HG02973 (cell line): ENCODE measurements around the gene ADORA2A.
A peak's percentile ranks its signal among the peaks of the same experiment; 100 is the strongest.

Experiments used
- ATAC-seq: cut with Tn5 transposase; IDR thresholded peaks from one replicate; pipeline ENCODE4 v1.9.1; 2021; ENCODE audit warnings: moderate library complexity; ENCODE audit not compliant: unreplicated experiment

The ADORA2A gene

DNA sequence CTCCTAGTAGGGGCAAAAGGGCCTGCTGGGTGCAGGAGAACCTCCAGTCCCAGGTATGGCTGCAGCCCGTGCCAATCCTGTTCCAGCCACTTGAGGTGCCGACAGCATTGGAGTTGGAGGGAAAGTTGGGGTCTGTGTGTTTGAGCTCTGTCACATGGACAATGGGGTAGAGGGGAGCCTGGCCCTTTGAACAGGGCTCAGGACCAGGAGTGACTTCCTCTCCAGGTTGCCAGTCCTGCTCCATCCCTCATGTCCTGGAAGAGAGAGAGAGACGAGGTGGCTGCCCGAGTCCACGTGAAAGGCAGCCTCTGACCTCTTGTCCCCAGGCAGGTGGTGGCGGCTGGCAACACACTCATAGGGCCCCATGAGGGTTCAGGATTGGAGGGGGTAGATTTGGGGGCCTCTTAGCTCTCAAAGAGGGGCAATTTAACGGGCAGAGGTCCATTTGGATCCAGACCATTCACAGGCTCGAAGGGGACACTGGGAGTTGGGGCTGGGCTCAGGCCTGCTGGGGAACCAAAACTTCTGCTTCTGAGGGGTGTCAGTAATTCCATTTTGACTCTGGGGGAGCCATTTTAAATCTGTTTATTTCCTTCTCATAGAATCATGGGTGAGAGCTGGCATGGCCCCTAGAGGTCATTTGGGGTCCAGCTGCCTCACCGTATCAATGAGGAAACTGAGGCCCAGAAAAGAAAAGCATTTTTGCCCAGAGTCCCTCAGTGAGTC lies 4.1 kb downstream of the ADORA2A start:
- ATAC-seq: no peak

DNA sequence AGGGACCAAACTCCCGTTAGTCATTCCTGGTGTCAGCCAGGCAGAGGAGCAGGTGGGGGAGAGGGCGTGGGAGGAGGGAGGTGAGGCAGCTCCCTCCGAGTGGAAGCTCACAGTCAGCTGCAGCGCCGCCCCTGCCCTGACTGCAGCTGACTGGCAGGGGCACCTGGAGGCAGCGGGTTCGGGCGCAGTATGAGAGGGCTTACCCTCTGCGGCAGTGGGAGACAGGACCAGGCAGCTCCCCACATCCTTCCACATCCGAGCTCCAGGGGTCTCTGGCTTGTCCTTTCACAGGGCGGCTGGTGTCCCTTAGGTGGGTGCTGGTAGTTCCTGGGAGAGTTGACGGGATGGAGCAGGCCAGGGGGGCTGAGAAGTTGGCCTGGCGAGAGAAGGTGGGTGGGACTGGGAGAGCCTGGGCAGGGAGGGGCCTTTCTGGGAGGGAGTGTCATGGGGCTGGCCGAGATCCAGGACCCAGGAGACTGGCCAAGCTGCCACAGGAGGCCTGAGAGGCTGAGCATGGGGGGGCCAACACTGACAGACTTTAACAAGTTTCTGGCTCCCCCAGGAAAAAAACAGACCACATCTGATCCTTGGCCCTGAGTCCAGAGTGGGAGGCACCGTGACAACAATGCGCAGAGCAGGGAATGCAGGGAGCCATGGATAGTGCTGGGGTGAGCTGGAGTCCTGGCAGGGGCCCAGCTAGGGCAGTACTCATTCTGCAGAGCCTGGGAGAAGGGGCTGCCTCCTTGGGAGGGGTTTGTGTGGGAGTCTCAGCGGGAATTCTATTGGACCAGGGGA lies 4.9 kb downstream of the ADORA2A start:
- ATAC-seq: no peak

DNA sequence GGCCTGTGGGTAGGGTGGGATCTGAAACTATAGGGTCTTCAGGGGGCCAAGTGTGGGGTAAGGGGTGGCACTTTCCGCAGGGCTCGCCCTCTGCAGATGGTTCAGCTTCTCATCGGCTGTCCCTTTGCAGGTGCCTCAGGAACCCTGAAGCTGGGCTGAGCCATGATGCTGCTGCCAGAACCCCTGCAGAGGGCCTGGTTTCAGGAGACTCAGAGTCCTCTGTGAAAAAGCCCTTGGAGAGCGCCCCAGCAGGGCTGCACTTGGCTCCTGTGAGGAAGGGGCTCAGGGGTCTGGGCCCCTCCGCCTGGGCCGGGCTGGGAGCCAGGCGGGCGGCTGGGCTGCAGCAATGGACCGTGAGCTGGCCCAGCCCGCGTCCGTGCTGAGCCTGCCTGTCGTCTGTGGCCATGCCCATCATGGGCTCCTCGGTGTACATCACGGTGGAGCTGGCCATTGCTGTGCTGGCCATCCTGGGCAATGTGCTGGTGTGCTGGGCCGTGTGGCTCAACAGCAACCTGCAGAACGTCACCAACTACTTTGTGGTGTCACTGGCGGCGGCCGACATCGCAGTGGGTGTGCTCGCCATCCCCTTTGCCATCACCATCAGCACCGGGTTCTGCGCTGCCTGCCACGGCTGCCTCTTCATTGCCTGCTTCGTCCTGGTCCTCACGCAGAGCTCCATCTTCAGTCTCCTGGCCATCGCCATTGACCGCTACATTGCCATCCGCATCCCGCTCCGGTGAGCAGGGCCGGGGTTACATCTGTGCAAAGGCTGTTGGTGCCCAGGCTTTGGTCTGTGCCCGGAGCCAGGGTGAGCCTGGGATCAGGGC lies 5.8 kb downstream of the ADORA2A start:
- no peak for ATAC-seq

DNA sequence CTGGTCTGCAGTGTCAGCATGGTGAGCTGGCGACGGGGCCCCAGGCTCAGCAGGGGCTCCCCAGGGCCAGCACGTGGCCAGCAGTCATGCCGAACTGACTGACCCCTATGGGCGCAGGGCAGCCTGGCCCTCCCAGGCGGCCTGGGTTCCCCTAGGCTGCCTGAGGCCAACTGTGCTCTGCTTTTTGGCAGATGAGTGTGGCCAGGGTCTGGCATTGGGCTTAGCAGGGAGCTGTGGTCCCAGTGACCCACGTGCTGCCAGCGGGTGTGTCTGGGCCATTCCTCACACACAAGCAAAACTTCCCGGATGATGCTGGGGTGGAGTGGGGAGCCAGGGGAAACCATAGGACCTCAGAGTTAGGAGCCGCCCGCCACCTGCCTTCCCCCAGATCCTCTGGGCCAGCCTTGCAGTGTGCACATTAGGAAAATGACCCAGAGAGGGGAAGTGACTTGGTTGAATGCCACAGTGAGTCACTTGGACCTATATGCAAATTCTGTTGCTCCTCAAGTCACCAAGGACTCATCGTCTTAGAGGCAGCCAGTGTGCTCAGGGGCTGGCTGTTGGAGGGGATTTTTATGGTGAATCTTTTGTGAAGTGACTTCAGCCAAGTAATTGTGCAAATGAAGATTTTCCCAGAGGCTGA lies 6.5 kb downstream of the ADORA2A start:
- peak; percentile 57 for ATAC-seq

DNA sequence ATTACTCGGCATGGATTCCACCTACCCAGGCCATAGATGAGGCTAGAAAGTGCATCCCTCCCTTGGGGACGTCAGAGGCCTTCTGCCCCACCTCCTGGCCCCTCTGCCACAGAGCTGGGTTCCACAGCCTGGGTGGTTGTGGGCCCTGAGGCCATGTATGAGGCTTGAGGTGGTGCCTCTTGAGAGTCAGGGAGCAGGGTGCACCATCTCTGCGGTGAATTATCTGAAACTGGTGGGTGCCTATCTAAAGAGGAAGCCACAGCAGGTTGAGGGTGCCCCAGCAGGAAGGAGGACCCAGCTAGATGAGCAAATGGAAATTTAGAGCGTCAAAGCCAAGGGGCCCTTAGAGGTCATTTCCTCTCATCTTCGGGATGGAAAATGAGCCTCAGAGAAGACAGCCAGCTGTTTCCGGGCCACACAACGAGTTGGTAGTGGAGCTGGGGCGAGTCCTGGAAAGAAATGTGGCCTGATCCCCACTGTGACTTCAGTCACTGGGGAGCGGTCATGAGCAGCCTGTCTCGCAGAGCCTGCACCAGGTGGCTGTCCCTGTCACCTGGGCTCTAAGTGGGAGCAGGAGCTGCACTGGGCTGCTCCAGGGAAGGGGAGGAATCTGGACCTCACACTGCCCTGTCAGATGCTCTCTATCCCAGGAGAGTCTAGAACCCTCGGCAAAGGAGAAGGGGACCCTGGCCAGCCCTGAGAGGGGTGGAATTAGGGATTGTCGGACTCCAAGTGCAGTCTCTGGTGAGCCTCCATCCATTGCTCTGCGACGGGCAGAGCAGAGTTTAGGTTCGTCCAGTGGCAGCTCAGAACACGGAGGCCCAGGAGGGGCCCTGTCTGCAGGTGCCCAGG lies 7.3 kb downstream of the ADORA2A start:
- ATAC-seq: peak; percentile 33

DNA sequence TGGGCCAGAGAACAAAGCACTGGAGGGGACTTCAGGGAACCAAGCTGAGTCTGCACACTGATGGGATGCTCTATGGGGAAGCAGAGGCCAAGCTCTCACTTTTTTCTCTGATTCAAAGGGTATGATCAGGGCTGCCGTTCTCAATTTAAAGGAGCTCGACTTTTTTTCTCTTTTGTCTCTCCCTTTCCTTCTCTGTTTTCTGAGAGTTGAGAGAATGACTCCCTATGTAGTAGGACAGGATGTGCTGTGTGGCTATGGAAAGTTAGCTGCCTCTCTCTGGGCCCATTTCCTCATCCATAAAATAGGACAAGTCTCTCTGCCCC lies 7.9 kb downstream of the ADORA2A start:
- ATAC-seq: no peak

DNA sequence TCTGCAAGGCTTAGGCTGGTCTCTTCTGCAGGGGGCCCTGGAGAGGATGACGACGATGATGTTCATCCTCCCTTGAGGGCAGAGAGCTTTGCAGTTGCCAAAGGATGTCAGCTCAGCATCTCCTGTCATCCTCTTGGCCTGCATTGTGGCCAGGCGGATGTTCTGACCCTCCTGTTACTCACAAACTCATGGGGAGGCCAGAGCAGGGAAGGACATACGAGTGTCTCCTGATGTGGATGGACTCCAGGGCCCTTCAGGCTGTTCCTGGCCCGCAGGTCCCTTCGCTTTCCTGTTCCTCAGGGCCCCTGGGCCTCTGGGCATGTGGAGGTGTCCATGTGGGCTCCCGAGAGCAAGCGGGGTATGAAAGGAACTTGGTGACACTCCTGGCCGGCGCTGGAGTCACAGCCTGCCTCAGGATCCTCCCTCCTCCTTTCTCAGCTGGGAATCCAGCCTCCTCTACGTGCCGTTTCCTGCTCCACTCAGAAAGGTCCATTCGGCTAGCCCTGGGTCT lies 8.5 kb downstream of the ADORA2A start:
- ATAC-seq: no peak

DNA sequence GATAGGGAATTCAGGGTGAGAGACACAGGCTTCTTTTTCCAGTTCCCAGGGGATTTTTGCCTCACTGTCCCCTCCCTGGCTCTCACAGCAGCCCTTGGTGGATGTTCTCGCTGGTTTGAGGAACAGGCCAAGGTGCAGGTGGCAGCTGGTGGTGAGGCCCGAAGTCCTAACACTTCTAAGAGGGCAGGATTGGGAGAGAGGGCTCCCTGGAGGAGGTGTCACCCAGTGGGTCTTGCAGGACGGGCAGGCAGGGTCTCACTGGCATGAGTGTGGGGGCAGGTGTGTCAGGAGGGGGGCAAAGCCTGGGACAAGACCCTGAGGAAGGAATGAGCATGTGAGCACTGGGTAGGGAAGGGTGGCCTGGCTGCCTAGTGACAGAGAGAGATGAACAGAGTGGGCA lies 9.2 kb downstream of the ADORA2A start:
- ATAC-seq: no peak

DNA sequence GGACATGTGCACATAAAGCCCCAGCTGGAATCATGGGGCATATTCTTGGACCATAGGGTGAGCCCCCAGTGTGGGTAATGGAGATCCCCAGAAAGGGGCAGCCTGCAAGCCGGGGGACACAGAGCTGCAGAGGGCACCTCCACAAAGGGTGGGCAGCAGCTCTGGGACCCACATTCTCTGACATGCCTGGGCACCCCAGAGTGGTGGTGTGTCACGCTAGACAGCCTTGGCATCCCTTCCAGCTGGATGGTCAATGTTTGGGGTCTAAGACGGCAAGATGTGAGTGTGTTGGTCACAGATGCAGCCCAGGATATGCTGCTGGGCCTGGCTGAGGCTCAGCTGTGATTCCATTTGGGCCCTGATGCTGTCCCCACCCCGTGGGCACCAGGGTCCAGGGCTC lies 9.7 kb downstream of the ADORA2A start:
- ATAC-seq: no peak

DNA sequence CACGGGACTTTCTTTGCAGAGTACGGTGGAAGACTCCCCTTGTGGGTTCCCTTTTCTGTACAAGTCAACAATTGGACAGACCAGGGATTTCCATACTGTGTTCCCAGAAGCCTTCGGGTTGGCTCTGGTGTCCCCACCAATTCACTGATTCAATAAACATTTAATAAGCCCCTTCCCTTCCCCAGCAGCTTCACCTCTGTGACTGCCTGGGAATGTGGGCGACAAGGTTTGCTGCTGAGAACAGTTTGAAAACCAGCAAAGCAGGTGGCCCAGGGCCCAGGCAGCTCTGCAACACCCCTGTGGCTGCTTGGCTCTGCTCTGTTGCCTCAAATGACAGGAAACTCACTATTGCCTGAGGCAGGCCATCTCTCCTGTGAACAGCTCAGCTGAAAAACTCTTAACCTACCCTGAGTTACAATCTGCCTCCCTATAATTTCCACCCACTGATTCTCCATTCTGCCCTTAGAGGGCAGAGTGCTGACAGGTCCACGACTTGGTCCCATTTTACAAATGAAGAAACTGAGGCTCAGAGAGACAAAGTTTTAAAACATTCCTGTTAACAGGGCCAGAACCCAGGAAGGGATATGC lies 10.4 kb downstream of the ADORA2A start:
- ATAC-seq: no peak

DNA sequence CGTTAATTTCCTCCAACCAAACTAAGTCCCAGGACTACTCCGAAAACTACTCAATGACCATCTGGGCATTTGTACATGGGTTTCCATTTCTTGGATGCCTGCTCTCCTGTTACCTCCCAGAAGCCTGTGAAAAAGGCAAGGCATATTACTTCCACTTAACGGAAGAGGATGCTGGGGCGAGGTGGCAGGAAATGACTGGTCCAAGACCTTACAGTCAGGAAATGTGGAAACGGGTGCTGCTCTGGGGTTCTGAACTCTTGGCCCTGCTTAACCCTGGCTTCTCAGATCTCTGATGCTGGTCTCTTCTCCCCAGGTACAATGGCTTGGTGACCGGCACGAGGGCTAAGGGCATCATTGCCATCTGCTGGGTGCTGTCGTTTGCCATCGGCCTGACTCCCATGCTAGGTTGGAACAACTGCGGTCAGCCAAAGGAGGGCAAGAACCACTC lies 12.9 kb downstream of the ADORA2A start:
- no peak for ATAC-seq

DNA sequence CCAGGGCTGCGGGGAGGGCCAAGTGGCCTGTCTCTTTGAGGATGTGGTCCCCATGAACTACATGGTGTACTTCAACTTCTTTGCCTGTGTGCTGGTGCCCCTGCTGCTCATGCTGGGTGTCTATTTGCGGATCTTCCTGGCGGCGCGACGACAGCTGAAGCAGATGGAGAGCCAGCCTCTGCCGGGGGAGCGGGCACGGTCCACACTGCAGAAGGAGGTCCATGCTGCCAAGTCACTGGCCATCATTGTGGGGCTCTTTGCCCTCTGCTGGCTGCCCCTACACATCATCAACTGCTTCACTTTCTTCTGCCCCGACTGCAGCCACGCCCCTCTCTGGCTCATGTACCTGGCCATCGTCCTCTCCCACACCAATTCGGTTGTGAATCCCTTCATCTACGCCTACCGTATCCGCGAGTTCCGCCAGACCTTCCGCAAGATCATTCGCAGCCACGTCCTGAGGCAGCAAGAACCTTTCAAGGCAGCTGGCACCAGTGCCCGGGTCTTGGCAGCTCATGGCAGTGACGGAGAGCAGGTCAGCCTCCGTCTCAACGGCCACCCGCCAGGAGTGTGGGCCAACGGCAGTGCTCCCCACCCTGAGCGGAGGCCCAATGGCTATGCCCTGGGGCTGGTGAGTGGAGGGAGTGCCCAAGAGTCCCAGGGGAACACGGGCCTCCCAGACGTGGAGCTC lies 13.5 kb downstream of the ADORA2A start:
- no peak for ATAC-seq

DNA sequence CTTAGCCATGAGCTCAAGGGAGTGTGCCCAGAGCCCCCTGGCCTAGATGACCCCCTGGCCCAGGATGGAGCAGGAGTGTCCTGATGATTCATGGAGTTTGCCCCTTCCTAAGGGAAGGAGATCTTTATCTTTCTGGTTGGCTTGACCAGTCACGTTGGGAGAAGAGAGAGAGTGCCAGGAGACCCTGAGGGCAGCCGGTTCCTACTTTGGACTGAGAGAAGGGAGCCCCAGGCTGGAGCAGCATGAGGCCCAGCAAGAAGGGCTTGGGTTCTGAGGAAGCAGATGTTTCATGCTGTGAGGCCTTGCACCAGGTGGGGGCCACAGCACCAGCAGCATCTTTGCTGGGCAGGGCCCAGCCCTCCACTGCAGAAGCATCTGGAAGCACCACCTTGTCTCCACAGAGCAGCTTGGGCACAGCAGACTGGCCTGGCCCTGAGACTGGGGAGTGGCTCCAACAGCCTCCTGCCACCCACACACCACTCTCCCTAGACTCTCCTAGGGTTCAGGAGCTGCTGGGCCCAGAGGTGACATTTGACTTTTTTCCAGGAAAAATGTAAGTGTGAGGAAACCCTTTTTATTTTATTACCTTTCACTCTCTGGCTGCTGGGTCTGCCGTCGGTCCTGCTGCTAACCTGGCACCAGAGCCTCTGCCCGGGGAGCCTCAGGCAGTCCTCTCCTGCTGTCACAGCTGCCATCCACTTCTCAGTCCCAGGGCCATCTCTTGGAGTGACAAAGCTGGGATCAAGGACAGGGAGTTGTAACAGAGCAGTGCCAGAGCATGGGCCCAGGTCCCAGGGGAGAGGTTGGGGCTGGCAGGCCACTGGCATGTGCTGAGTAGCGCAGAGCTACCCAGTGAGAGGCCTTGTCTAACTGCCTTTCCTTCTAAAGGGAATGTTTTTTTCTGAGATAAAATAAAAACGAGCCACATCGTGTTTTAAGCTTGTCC lies 14.3 kb downstream of the ADORA2A start:
- ATAC-seq: no peak

DNA sequence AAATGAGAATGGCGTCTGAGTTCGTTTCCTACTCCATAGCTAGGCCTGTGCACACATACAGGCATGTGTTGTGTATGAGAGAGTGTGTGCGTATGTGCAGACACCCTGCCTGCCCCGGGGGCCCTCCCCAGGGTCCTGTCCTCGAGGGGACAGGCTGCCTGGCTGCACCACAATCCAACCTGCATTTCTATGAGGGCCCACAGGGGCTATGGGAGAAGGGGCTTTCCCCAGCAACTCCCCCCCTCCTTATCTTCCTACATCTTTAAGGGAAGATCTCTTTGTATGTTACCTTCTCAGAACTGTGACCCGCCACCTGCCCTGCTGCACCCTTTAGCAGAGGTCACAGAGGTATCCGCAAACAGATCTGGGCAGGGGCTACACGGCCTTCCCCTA lies 14.9 kb downstream of the ADORA2A start:
- no peak for ATAC-seq

DNA sequence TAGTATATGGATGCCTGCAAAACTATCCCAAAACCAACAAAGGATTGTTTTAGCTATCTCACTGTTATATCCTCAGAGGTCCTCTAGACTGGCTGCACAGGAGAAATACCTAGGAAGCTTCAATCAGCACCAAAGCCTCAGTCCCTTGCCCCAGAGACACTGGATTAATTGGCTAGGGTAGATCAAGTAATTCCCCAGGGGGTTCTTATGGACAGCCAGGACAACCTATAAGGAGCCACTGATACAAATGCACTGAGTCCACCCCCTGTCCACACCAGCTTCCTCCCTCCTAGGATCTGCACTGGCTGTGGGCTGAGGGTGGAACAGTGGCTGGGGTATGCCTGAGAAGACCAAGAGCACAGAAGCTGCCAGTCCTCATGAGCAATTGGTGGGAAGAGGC lies 16.3 kb downstream of the ADORA2A start:
- ATAC-seq: no peak

DNA sequence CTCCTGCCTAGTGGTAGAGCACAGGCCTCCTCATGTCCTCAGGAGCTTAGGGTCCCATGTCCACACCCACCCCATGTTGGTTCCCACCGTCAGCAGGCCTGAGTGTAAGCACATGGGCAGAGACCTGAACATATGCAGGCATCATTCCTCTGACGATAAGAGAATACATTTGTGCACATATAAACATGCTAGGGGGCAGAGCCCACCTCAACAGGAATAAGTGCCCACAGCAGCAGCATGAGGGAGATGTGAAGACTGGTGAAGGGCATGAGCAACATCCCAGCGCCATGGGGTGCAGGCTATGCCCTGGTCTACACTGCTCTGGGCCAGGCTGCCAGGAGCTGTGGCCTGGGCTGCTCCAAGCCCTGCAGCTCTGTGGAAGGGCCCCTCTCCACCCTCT lies 16.9 kb downstream of the ADORA2A start:
- ATAC-seq: no peak

DNA sequence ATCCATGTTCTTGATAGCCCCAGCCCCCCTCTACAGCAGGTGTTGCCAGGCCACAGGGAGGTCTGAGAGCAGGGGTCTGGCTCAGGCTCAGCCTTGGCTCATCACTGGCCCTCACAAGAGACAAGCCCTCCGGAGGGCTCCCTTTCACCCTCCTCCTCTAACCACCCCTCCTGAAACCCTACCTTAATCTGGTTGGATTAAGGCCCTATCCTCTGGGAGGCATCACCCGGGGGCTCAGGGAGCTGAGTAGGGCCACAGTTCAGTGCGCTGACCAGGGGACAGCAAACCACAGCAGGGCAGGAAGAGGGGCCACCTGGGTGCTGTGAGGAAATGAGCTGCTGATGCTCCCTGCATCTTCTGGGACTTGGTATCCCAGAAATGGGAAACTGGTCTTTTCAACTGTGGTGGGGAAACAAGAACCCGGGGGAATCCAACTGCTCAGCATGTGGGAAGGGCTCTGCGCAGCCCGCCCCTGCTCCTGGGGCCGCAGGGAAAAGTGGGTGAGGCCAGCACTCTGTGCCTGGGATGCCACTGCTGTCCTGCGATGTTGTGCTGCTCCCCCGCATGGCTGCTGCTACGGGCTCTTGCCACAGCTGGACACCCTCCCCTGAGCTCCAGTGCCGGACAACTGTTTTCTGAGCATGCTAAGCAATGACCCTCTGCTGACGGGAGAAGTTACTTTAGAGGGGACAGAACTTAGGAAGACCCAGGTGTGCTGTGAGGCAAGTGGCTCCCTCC lies 17.5 kb downstream of the ADORA2A start:
- no peak for ATAC-seq
